ENCODE measurements around the gene ATOH7.
"Not testable (repeated sequence)": the region's sequence is repeated elsewhere in the genome, so short reads cannot be mapped to it uniquely, and the experiment has no call there.

The ATOH7 gene

DNA sequence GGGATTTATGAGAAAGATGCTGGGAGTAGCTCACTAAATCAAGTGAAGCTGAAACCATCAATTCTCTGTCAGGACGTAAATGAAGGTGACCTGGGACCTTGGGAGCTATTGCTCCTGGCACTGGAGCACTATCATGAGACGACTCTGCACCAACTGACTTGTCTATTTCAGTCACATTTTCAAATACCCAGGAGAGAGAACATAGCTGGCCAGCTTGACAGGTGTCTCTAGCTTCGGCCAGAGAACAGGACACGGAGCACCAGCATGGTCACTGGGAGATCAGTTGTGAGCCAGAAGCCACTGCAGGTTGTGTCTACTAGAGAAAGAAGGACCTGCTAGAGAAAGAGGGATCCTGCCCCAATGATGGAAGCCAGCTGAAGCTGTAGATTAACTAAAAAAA lies 17.4 kb upstream of the ATOH7 start:
- TF ChIP-seq, protein P1, sequence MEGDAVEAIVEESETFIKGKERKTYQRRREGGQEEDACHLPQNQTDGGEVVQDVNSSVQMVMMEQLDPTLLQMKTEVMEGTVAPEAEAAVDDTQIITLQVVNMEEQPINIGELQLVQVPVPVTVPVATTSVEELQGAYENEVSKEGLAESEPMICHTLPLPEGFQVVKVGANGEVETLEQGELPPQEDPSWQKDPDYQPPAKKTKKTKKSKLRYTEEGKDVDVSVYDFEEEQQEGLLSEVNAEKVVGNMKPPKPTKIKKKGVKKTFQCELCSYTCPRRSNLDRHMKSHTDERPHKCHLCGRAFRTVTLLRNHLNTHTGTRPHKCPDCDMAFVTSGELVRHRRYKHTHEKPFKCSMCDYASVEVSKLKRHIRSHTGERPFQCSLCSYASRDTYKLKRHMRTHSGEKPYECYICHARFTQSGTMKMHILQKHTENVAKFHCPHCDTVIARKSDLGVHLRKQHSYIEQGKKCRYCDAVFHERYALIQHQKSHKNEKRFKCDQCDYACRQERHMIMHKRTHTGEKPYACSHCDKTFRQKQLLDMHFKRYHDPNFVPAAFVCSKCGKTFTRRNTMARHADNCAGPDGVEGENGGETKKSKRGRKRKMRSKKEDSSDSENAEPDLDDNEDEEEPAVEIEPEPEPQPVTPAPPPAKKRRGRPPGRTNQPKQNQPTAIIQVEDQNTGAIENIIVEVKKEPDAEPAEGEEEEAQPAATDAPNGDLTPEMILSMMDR (IDR thresholded peaks at IDR 0.05; ENCODE audit: low read length, missing control alignments), result no peak
- H3K4me3 ChIP-seq (replicated peaks; ENCODE audit: low read depth, low read length), result no peak overlapping the region
- no peak for DNase-seq (ENCODE audit: low read depth)

DNA sequence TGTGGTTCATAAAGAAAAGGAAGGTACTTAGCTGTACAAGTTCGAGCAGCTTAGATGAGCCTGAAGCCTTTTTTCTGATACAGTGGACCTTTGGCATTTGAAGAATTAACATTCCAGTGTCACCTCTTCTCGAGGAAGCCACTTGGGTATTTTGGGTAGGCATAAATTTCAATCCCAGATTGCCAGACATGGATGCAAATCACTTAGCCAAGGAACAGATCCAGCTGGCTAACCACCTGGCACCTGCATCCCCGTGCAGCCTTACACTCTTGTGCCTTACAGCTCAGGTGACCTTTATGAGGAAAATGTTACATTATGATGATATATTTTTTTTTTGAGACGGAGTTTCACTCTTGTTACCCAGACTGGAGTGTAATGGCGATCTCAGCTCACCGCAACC lies 16.0 kb upstream of the ATOH7 start:
- TF ChIP-seq, protein P1 (IDR thresholded peaks at IDR 0.05; ENCODE audit: low read length, missing control alignments), result no peak
- no peak for DNase-seq (ENCODE audit: low read depth)
- H3K4me3 ChIP-seq (replicated peaks; ENCODE audit: low read depth, low read length), result no peak overlapping the region

DNA sequence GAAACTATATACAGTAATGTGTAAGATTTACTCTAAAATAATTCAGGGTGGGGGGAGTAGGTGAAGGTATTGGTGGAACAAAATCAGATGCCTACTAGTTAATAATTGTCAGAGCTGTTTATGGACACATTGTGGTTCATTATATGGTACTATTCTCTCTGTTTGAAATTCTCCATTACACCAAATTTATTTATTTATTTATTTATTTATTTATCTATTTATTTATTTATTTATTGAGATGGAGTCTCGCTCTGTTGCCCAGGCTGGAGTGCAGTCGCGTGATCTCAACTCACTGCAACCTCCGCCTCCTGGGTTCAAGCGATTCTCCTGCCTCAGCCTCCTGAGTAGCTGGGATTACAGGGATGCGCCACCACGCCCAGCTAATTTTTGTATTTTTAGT lies 14.5 kb upstream of the ATOH7 start:
- not testable (repeated sequence) for DNase-seq (ENCODE audit: low read depth); H3K4me3 ChIP-seq (replicated peaks; ENCODE audit: low read depth, low read length)

GRCh38 chr10:68242051-68242450 lies 10.1 kb upstream of the ATOH7 start:
- TF ChIP-seq, protein P1 (IDR thresholded peaks at IDR 0.05; ENCODE audit: low read length, missing control alignments), result no peak
- DNase-seq (ENCODE audit: low read depth), result no peak
- H3K4me3 ChIP-seq (replicated peaks; ENCODE audit: low read depth, low read length), result no peak overlapping the region

GRCh38 chr10:68239596-68240150 lies 7.8 kb upstream of the ATOH7 start:
- DNase-seq (ENCODE audit: low read depth), result no peak

GRCh38 chr10:68239069-68239468 lies 7.2 kb upstream of the ATOH7 start:
- H3K4me3 ChIP-seq (replicated peaks; ENCODE audit: low read depth, low read length), result no peak overlapping the region
- TF ChIP-seq, protein P1 (IDR thresholded peaks at IDR 0.05; ENCODE audit: low read length, missing control alignments), result no peak
- DNase-seq (ENCODE audit: low read depth), result no peak

More at GRCh38 chr10:68239596-68240150, 7.8 kb upstream of the ATOH7 start:
- H3K4me3 ChIP-seq (replicated peaks; ENCODE audit: low read depth, low read length), result no peak overlapping the region
- TF ChIP-seq, protein P1 (IDR thresholded peaks at IDR 0.05; ENCODE audit: low read length, missing control alignments), result no peak

GRCh38 chr10:68238371-68238770 lies 6.5 kb upstream of the ATOH7 start:
- TF ChIP-seq, protein P1 (IDR thresholded peaks at IDR 0.05; ENCODE audit: low read length, missing control alignments), result no peak

More at GRCh38 chr10:68238371-68238770, 6.5 kb upstream of the ATOH7 start:
- H3K4me3 ChIP-seq (replicated peaks; ENCODE audit: low read depth, low read length), result no peak overlapping the region
- DNase-seq (ENCODE audit: low read depth), result no peak
